CD4-positive, alpha-beta T cell treated with Interleukin-15 for 1 hour (primary cell): ENCODE data around the gene ABCA8.
"Not testable (repeated sequence)": the region's sequence is repeated elsewhere in the genome, so short reads cannot be mapped to it uniquely, and the experiment has no call there.

ENCODE experiments used
- DNase-seq: peaks from one replicate; pipeline ENCODE4 v3.0.0-alpha.2; 2020

The ABCA8 gene

DNA sequence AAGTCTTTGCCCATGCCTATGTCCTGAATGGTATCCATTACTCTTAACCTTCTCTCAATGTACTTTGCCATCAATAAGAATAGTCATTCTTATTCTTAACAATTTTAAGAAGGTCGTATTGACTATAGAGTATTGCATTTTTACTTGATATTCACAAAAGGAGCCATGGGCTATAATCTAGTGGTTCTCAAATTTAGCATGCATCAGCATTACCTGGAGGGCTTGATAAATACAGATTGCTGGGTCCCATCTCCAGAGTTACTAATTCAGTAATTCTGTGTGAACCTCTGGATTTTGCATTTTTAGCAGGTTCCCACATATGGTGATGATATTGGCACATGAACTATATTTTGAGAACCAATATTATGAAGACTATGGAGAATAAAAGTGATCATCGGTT, 89.6 kb downstream of the ABCA8 start:
- DNase-seq: no peak

DNA sequence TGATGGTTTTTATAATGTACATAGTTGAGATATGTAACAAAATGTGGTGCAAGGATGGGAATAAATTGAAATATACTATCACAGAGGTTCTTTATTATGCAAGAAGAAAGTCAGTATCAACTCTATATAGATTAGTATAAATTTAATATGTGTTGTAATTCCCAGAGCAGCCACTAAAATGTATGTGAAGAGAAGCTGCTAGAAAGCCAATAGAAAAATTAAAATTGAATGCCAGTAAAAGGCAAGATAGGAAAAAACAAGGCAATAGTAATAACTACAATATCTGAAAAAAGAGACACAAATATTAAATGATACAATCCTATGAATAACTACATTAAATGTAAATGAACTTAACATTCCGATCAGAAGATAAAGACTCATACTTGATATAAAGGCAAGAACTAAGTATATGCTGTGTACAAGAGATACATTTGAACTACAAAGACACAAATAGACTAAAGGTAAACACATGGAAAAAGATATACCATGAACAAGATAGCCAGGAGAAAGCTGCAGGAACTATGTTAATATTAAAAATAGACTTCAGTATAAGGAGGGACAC, 92.0 kb downstream of the ABCA8 start:
- no peak for DNase-seq

DNA sequence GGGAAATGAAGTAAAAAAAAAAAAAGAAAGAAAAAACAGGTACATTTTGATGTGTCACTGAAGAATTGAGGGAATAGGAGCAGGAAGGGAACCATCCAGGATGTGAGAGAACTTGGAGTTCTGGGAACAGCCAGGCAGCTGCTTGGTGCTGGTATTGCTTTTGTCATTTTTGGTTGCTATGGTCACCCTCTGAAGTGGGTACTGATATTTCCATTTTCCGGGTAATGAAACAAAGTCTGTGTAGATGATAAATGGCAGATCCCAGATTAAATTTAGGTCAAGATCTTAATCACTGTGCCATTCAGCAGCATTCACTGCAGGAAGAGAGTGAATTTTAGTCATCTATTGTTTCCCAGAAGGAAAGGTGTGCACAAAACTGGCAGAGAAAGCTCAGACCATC, 93.6 kb downstream of the ABCA8 start:
- no peak for DNase-seq

DNA sequence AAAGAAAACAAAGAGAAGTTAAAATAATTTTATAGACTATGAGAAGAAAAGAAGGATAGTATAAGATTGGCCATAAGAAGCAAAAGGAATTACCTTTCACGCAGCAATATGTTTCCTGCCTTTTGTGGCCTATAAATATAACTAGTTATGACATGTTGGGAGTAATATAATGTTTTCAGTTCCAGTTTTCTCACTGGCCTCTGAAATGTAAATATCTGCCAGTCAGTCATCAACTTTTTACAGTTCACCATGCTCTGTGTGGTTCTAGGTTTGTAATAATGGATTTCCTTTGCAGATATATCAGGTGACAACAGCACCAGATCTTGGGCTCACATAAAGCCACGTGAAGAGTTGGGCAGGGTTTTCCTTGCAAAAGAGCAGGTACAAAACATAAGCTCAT, 94.3 kb downstream of the ABCA8 start:
- DNase-seq: no peak

DNA sequence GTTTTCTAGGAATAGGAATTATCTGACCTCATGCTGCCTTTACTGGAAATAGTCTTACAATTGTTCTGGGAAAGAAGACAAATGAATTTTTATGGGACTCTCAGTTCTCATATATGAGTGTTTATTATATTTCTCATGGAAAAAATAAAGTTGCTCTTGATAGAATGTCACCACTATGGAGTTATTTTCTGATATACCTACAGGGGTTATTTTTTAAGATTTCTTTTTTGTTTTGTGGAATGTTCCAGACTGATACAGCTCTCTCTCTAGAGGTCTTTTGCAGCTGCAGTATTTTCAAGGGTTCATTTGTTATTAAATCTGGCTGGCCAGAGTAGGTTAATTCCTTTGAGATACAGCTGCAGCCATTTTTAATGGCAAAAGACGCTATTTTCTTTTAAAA, 100.7 kb downstream of the ABCA8 start:
- no peak for DNase-seq

DNA sequence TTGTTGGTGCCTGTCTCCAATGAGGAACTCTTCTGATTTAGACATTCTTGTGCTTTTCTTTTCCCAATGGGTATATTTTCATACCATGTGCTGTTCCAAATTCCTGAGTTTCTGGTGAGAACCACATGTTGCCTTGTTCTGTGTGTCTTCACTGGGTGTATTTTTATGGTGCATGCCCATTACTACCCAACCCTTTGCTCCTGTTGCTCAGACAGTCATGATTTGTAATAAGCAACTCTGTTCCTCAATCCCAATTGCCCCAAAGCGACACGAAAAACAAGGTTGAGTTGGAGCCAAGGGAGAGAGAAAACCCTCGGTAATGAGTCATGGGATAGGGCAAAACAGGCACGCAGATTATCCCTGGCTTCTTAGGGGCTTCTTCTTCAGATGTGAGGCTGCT, 101.8 kb downstream of the ABCA8 start:
- no peak for DNase-seq

DNA sequence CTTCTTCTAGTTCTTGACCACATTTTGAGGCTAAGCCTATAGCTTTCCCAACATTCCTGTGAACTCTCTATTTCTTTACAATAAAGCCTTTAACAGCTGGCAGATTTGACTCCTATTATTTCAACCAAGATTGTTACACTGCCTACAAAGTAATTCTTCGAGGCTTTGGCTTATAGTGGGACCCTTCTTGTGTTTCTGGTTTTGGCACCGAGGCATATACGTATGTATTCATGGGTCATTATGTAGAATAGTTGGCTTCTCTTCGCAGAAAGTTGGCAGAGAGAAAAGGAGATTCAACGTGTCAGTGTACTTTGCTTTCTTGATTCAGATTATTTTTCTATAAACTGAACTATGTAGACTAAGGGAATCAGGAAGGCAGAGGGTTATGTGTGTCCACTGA, 102.2 kb downstream of the ABCA8 start:
- DNase-seq: no peak

DNA sequence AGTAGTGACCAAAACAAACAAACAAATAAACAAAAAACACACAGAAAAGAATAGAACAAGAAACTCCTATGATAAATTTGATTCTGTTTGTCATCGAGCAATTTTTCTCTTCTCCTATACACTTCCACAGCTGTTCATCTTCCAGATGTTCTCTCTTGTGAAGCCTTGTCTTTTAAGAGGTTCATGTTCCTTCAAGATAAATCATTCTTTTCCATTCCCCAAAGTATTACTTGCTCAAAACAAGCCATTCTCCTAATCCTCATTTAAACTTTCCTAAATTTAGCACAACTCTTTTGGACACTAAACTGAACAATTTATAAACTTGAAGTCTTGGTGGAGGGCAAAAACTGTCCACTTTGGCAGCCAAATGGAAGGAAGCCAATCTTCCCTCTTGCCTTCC, 103.3 kb downstream of the ABCA8 start:
- DNase-seq: no peak

DNA sequence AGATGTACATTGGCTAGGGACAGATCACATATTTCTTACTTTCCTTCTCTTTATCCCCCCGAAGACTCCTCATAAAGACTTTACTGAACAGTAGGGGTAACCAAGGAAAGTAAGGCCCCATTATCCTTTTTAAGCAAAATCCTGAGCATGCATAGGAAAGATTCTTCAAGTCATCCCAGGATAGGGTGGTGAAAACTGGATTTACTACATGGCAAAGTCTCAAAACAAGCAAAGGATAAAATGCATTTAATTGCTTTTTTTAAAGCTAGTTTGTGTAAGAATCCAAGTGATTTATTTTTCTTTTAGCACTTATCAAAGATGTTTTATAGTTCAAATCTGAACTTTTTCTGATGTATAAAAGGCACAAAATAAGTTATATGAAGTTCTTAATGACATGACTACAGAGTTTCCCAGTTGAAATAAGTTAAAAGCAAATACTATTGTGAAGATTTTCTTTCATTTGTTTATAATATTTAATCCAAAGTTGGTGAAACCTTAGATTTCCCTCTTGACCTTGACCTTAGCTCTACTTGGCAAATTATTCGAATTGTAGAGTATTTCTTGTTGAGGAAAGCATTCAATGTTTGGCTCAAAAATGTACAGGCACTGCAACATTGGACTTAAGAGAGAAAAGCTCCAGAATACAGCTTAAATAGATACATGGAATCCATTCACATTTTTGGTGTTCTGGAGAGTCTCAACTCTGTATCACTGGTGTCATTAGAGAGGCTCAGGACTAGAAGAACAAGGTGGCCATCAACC, 104.3 kb downstream of the ABCA8 start:
- DNase-seq: no peak

DNA sequence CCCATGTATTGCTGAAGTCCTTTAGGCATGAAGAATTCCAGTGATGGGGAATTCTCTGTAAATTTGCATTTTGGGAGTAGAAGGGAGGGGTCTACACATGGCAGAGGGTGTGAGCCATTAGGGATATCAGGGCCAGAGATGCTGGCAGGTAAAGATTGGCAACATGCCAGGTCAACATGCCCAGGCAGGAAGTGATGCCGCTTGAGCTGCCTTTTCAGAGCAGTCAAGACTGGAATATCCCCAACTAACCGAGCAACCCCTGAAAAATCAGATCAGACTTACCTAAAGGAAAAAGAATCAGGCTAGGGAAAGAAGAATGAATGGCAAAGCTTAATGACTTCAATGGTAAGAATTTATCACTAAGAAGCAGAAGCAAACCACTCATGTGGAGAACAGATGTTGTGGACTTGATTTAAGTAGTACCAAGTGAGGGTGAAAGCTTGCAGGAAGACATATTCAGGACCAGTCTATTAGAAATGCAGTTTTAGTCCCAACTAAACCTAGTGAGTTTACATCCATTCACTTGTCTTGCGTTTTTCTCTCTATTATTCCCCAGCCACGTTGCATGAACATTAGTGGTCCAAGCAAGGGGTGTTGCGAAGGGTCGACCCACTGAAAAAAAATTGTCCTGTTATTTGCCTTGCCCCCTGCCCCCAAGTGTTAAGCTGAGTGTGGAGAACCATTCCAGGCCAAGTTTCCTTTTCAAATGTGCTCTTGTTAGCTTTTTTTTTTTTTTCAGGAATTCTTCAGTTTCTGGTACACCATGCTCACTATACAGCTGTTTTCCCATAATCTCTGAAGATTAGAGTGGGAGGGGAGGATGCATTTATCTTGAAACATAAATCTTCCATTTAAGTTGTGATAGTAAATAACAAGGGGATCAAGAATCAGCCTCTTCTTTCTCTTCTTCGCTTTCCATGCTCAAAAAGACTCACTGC, 105.2 kb downstream of the ABCA8 start:
- no peak for DNase-seq

DNA sequence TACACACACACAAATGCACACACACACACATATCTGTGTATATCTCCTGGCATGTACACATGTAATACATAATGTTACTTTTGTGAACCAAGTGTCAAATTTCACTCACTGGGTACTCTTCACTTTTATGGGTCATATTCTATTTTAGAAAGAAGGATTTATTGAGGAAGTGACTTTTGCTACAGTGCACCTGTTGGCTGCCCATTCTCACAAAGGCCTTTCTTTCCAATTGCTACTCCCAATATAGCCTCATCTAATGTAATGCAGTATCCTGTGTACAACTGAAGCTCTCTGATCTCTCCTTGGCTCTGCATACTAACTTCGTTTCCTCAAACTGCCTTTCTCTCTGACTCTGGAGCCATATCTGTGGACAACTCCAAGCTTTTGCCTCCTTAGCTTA, 107.5 kb downstream of the ABCA8 start:
- DNase-seq: no peak

DNA sequence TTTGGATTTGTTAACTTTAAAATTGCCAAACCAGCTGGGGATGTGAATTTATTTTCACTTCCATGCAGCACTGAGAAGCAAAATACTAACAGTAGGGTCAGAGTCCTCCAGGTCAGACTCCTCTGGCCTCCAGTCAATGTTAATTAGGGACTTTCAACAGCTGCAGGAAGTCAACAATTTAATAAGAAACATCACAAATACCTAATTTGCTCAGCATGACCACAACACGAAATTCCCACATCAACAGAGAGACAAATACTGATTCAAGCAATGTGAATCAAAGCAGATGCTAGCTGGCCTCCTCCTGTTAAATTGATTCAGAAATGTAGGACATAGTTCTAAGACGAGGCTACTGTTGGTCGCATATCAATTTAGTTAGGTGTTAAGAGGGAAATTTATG, 111.7 kb downstream of the ABCA8 start:
- no peak for DNase-seq

DNA sequence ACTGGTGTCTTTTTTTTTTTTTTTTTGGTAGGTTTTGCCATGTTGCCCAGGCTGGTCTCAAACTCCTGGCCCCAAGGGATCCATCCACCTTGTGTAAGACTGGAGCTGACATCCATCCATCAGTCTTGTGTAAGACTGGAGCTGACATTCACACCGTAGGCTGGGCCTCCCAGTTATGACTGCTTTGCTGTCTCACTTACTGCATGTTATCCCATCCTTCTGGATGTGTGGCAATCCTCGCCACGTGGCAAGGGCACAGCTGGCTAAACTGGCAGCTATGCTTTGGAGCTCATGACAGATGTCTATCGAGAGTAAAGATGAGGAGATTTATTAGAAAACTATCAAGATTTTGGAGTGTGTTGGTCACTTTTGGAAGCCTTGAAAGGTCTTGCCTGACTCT, 115.1 kb downstream of the ABCA8 start:
- DNase-seq: no peak

DNA sequence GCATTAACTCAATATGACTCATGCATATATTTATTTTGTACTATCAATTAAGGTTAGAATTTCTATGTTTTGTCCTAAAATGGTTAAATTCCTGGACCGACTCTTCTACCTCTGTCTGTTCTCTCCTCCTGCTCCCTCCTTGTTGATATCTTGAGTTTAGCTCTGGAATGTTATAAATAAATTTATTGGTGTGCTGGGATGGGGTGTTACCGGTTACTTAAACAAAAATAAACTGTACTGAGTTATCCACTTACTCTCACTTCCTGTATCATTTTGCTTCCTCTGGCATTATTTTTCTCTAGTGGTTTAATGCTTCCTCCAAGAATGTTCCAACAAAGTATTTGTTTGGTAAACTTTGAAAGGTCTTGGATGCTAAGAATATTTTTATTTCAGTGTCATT, 120.1 kb downstream of the ABCA8 start:
- no peak for DNase-seq

DNA sequence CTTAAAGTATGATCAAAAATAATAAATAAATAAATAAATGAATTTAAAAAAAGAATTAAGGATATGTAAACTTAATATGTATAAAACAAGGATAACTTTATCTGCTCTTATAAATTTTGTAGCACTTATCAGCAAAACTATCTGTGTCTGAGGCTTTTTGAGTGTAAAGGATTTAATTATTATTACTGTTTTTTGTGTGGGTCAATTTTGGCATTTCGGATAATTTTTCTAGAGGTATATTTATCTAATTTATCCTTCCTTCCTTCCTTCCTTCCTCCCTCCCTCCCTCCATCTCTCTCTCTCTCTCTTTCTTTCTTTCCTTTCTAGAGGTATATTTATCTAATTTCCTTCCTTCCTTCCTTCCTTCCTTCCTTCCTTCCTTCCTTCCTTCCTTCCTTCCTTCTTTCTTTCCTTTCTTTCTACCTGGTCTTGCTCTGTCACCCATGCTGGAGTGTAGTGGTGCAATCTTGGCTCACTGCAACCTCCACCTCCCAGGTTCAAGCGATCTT, 120.8 kb downstream of the ABCA8 start:
- no peak for DNase-seq

DNA sequence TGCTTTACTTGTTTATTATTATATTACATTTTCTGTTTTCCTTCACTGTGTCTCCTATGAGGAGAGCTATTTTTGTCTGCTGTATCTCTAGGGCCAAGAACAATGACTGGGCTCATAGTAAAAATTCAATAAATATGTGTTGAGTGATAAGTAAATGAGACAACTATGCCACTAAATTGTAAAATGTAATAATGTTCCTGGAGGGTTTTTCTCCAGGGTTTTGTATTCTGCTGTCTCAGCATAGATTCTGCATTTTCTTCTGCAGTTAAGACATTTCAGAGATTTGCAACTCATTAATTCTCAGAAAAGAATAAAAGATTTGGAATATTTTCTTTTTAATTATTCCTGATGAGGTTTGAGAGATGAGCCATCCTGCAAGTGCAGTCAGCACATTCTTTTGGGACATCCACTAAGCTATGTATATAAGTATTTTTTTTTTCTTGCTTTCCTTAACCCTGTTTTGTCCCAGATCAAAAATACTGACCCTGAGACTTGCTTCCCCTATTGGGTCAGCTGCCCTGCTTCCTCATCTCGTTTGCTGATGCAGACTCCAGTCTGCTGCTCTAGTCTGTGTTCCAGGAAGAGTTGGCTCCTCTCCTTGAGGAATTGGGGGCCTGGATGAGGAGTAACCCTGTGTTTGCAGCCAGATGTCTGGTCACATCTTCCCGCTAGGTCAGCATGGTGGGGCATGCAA, 122.9 kb downstream of the ABCA8 start:
- no peak for DNase-seq

DNA sequence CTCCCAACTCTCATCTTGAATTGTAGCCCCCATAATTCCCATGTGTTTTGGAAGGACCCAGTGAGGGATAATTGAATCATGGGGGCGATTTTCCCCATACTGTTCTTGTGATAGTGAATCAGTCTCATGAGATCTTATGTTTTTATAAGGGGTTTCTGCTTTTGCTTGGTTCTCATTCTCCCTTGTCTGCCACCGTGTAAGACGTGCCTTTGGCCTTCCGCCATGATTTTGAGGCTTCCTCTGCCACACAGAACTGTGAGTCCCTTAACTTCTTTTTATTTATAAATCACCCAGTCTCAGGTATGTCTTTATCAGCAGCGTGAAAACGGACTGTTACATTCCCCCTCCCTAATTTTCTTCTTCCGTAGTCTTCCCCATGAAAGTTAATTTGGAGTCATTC, 124.0 kb downstream of the ABCA8 start:
- DNase-seq: no peak

DNA sequence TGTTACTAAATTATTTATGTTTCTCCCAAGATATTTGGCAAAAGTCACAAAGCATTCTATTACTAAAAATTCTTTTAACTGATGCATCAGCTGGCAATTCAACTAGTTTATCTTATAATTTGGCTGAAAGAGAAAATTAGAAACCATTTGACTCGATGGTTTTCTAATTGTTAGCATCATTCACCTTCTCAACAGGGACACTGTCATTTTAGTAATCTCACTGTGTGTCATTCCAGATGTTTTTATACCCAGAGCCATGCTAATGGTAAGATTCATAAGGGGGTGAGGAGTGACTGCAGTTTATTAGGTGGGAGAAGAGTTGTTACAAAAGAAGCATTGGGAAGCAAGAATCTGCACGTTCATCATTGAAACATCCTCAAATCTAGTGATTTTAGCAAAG, 124.9 kb downstream of the ABCA8 start:
- no peak for DNase-seq

DNA sequence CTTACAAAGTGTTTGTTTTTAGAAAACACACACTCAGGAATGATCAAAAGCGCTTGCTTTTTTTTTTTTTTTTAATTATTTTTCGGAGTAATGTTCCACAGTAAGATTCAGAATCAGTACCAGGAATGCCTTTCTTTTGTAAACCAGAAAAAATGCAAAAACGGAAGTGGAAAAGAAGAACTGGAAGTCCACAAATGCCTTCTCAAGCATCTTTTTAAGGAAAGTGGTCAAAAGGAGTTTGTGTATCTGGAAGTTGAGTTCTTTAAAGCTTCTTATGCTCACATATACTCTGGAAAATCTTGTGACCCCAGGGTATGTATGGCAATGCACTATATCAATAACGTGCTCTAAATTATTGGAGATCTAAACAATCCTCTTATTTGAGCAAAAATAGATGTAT, 126.0 kb downstream of the ABCA8 start:
- no peak for DNase-seq

DNA sequence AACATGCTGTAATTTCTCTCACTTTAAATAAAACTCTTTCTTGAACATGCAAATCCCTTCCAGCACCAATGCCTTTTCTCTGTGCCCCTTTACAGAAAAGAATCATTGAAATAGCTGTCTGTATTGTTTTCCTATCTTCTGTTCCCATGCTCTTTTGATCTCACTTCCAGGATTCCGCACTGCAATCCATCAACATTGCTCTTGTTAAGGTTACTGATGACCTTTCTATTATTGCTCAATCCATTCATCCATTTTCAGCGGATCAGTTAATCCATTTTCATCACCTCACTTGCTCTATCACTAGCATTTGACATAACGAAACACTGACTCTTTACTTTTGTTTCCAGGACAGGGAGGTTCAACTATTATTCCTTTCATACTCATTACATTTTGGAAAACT, 130.5 kb downstream of the ABCA8 start:
- no peak for DNase-seq

DNA sequence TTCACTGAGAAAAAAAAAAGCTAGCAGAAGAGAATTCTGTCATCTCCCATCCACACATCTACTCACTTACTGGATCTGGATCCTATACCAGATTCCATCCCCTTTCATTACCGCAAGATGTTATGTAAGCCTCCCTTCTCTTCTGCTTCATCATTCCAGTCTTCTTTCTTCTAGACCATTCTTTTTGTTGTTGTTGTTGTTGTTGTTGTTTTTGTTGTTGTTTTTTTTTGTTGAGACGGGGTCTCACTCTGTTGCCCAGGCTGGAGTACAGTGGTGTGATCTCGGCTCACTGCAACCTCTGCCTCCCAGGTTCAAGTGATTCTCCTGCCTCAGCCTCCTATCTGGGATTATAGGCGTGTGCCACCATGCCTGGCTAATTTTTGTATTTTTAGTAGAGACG, 131.0 kb downstream of the ABCA8 start:
- not testable (repeated sequence) for DNase-seq

DNA sequence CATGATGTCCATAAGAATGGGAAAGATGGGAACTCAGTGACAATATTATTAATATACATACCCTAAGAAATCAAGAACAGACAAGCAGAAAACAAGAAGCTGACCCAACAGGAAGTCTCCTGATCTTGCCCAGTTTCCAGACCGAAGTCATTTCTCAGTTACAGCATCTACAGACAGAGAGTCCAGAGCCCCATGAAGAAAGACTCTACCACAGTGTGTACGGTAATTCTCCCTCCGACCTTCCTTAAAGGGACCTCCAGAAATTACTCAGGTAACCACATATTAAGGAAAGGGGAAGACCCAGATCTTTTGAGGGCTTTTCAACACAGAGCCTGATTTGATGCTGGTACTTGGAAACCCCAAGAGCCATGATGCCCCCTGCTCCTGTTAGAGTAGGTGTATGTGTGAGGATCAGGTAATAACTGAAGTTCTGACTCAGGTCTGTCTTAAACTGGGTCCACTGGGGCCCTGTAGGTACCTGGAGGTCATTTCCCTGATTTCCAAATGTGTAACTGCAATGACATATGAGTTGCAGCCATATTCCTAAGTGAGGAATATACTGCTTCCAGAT, 132.4 kb downstream of the ABCA8 start:
- DNase-seq: no peak
